ENCODE data around the gene MLYCD. TPM values are rescaled to one million over a fixed set of nuclear protein-coding genes. Genes with fewer than 3 reads are reported as not detected.

MLYCD gene
- total RNA-seq, 1 donor from 2014 or later = 2.8 TPM

- peaks cover 8% of the 10 kb centered on the region for H3K27me3 Mint-ChIP-seq (ENCODE audit: low read depth, unreplicated experiment)
- FAIRE-seq = no peak
- H3K27ac ChIP-seq (ENCODE audit: low read depth, low read length) = no peak overlapping the region
- H3K4me3 ChIP-seq (ENCODE audit: insufficient read depth, low read depth, low read length) = no peak overlapping the region
- no peak overlapping the region for H3K9ac ChIP-seq (ENCODE audit: low read length)
- peaks cover 3% of the 10 kb centered on the region for H3K79me2 ChIP-seq (ENCODE audit: insufficient read depth, low read length)
- no peaks in the 10 kb centered on the region for H3K27me3 ChIP-seq (ENCODE audit: insufficient read depth, low read length)
- no peak for TF ChIP-seq EZH2 (IDR thresholded peaks at IDR 0.05; ENCODE audit: insufficient read depth, low read length)
- TF ChIP-seq CTCF (IDR thresholded peaks at IDR 0.05; ENCODE audit: insufficient read depth, low read depth, low read length) = peak; percentile 77
- no peak overlapping the region for H3K4me2 ChIP-seq (ENCODE audit: low read length)
- no peaks in the 10 kb centered on the region for H3K36me3 ChIP-seq (ENCODE audit: insufficient read depth, low read length)
- H3K9me3 Mint-ChIP-seq (ENCODE audit: unreplicated experiment) = no peaks in the 10 kb centered on the region
- no peak overlapping the region for H3K27ac Mint-ChIP-seq (ENCODE audit: unreplicated experiment)
- peaks cover 29% of the 10 kb centered on the region for H4K20me1 ChIP-seq (ENCODE audit: insufficient read depth, low read length)
- peak; percentile 33 for DNase-seq (ENCODE audit: low read depth)
- H3K9me3 ChIP-seq (ENCODE audit: insufficient read depth, low read depth, low read length) = no peaks in the 10 kb centered on the region
- no peak overlapping the region for H2AFZ ChIP-seq (ENCODE audit: low read depth, low read length)
- peaks cover 9% of the 10 kb centered on the region for H3K4me1 Mint-ChIP-seq (ENCODE audit: low read depth, unreplicated experiment)
- H3K4me3 Mint-ChIP-seq (ENCODE audit: unreplicated experiment) = no peak overlapping the region
- H3K4me1 ChIP-seq (ENCODE audit: insufficient read depth, low read length) = peaks cover 22% of the 10 kb centered on the region
- no peaks in the 10 kb centered on the region for H3K36me3 Mint-ChIP-seq (ENCODE audit: low read depth, unreplicated experiment)
Measured at GRCh38 chr16:83956336-83957289, 57.7 kb downstream of the MLYCD start.

- no peak for DNase-seq (ENCODE audit: low read depth)
- no peaks in the 10 kb centered on the region for H3K9me3 Mint-ChIP-seq (ENCODE audit: unreplicated experiment)
Measured at GRCh38 chr16:83957296-83957855, 58.5 kb downstream of the MLYCD start.

More at GRCh38 chr16:83957296-83957855, 58.5 kb downstream of the MLYCD start:
- no peak overlapping the region for H3K4me3 ChIP-seq (ENCODE audit: insufficient read depth, low read depth, low read length)
- no peak overlapping the region for H3K27ac ChIP-seq (ENCODE audit: low read depth, low read length)
- no peak for FAIRE-seq
- Mint-ChIP-seq H3K36me3 (ENCODE audit: low read depth, unreplicated experiment) (no peaks in the 10 kb centered on the region), H3K4me3 (ENCODE audit: unreplicated experiment) (no peak overlapping the region), H3K27ac (ENCODE audit: unreplicated experiment) (no peak overlapping the region), H3K27me3 (ENCODE audit: low read depth, unreplicated experiment) (peaks cover 8% of the 10 kb centered on the region), H3K4me1 (ENCODE audit: low read depth, unreplicated experiment) (peaks cover 9% of the 10 kb centered on the region)
- no peak overlapping the region for H3K4me2 ChIP-seq (ENCODE audit: low read length)
- peaks cover 3% of the 10 kb centered on the region for H3K79me2 ChIP-seq (ENCODE audit: insufficient read depth, low read length)
- H3K27me3 ChIP-seq (ENCODE audit: insufficient read depth, low read length) = no peaks in the 10 kb centered on the region
- H3K36me3 ChIP-seq (ENCODE audit: insufficient read depth, low read length) = no peaks in the 10 kb centered on the region
- peaks cover 22% of the 10 kb centered on the region for H3K4me1 ChIP-seq (ENCODE audit: insufficient read depth, low read length)
- TF ChIP-seq CTCF (IDR thresholded peaks at IDR 0.05; ENCODE audit: insufficient read depth, low read depth, low read length) = no peak
- TF ChIP-seq EZH2 (IDR thresholded peaks at IDR 0.05; ENCODE audit: insufficient read depth, low read length) = no peak
- no peak overlapping the region for H2AFZ ChIP-seq (ENCODE audit: low read depth, low read length)
- no peak overlapping the region for H3K9ac ChIP-seq (ENCODE audit: low read length)
- H3K9me3 ChIP-seq (ENCODE audit: insufficient read depth, low read depth, low read length) = no peaks in the 10 kb centered on the region
- peaks cover 29% of the 10 kb centered on the region for H4K20me1 ChIP-seq (ENCODE audit: insufficient read depth, low read length)

Data from astrocyte (in vitro differentiated cells and primary cell).